GM21526 (cell line): ENCODE measurements around the gene PIGX.

Experiments used
- ATAC-seq: cut with Tn5 transposase; IDR thresholded peaks from one replicate; pipeline ENCODE4 v1.9.1; 2021; ENCODE audit warnings: moderate library complexity; ENCODE audit not compliant: unreplicated experiment, low FRiP score

Gene PIGX

DNA sequence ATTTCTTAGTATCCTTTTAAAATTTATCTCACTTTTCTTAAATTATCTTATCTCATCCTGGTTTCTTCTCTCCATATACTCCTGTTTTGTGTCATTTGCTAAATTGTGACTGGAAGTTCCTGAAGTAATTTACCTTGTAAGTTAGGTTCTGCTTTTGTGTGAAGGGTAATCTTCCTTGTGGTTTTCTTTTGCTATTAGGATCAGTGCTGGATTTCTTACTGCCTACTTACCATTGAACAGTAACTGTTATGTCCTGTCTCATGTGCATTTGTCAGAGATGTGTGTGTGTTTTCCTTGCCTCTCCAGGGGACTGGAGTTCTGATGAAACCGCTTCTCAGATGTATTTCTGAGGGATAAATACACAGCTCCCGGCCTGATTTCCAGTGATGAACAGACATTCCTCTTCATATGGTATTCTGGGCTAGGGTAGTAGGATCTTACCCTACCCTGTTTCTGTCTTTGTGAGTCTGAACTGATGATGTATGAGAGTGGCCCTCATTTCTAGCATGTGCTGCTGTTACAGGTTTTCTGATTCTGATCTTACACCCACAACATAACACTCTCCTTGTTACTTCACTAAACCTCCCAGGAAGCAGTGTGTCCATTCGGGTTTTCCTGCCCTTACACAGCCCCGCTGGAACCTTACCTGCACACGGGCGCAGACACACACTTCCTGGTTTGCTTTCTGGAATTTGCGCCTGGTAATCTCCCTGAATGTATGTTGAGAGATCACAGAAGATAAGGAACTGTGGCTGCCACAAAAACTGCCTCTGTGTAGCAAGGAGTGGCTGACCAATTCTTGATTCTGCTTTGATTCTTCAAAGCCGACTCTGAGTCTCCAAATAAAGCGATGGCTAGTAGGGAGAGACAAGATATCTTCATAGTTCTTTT, 42.2 kb downstream of the PIGX start:
- ATAC-seq: no peak

DNA sequence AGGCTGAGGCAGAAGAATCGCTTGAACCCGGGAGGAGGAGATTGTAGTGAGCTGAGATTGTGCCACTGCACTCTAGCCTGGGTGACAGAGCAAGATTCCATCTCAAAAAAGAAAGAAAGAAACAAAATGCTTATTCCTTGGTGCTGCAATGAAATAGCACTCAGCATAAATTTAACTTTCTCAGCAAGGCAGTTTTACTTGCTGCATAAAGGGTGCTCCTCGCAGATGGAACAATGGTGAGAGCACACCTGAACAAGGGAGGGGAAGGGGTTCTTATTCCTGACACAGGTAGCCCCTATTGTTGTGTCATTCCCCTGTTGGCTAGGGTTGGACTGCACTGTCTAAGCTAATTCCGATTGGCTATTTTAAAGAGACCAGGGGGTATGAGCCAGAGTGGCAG, 44.6 kb downstream of the PIGX start:
- no peak for ATAC-seq

DNA sequence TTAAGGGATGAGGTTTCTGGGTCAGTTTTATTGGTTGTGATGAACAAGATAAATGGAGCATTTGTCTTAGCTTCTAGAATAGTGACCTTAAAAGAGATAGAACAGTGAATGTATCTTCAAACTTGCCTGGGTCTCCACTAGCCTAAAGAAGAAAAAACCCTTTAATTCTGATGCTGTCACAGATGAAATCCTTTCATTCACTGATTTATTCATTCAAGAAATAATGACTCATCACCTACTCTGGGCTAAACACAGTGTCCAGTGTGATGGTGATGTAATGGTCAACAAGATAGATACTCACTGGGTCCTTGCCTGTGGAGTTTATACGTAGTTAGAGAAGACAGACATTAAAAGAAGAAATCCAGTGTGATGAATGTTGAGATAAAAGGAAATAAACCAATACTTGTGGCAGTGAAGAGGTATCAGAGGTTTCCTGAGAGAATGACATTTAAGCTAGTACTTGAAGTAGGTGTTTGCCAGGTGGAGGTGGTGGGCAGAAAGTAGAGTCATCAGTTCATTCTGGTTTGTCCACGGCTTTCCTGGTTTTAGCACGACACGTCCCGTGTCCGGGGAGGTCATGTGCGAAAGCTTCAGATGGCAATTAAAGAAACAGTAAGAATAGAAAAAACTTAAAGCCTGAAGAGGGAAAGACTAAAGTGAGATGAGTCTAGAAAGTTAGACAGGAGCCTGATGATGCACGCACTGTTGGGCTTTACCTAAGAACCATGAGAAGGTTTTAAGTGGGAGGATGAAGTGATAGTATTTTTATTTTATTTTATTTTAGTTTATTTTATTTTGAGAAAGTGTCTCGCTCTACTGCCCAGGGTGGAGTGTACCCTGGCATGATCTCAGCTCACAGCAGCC, 45.9 kb downstream of the PIGX start:
- ATAC-seq: no peak

DNA sequence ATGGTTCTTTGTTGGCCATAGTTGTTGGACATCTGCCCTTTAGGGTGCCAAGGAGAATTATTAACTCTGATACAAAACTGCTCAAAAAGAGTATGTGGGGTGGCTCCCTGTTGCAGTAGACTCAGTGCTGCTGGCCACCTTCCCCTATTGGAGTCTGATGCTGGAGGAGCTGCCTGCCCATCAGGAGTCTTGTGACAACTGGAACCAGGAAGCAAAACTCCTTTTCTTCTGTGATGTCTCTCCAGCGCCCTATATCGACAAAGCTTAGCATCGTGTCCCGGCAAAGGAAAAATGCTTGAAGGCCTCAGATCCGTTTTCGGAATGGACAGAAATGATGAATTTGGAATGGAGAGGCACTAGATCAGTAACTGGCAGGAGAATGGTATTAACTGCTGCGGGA, 51.0 kb downstream of the PIGX start:
- no peak for ATAC-seq

- ATAC-seq: no peak
These were observed 53.3 kb downstream of the PIGX start for GRCh38 chr3:196765454-196765853.

DNA sequence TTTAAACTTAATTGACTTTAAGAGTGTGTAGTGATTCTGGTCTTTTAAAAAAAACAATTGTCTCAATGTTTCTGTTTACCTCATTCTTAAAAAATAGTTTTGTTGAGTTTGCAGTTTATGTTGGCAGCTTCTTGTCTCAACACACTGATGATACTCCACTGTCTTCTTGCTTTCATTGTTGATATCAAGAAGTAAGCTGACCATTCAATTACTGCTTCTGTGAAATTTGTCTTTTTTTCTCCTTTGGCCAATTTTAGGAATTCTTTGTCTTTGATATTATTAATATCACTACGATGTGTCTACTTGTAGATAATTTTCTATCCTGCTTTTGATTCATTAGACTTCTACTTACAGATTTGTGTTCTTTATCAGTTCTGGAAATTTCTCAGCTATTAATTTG, 58.9 kb downstream of the PIGX start:
- ATAC-seq: no peak

- no peak for ATAC-seq
These were observed 59.9 kb downstream of the PIGX start for GRCh38 chr3:196772102-196772501.

DNA sequence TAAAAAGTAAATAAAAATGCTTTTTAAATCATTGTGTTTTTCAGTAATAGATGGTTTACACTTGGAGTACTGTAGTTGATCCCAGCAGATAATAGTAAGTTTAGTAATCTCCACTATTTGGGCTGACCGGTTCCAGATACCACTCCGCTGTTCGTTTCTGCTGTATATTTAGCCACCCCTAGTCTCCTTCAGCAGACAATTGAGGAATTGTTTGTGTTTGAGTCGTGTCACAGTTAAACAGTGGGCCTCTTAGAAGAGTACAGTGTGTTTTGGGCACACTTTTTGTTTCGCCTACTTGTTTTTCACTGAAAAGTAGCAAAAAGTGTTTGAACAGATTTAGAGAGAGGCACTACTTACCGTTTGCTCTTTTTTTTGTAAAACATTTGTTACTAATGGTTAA, 60.7 kb downstream of the PIGX start:
- ATAC-seq: no peak

DNA sequence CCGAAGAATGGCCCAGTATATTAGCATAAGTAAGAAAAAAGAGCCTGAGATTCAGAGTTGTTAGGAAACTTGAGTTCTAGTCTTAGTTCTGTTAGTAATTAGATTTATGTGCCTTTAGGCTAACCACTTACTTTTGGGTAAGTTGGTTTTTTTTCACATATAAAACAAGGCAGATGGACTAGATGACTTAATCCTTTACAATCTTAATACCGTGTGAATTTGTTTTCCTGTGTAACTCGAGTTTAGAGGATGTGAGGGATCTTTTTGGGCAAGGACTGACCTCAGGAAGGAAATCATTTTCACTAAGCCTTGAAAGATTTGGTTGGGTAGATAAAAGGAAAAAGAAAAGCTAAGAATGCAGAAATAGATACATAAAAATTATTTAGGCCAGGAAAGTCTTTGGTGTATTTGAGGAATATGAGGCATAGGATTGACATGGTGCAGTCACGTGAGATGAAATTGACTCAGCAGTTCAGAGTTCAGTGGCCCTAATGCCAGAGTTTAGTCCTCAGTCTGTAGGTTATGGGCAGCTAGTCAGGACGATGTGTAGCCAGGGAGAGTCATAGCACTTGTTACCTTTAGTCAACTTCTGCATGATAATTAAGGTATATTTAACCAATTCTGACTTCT, 62.1 kb downstream of the PIGX start:
- no peak for ATAC-seq

DNA sequence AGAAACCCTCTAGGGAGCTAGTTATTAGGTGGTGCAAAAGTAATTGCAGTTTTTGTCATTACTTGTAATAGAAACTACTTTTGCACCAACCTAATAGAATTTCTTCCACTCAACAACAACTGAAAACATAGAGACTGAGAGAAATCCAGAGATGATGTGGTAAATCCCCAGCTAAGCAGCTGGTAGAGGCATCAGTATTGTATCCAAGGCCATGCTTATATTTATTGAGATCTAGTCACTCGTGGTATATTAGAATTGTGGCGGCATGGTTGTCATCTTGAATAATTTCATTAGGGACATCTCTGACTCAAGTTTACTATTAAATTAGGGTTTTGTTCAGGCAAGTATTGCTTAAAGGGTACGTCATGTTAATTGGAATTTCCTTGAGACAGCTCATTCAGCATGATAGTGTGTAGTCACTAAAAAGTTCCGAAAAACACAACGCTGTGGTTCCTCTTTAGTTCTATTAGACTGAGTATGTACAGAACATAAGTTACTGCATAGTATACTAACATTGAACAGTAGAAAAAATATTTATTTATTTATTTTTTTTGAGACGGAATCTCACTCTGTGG, 62.8 kb downstream of the PIGX start:
- ATAC-seq: no peak

- no peak for ATAC-seq
These were observed 63.8 kb downstream of the PIGX start for GRCh38 chr3:196775938-196776337.

DNA sequence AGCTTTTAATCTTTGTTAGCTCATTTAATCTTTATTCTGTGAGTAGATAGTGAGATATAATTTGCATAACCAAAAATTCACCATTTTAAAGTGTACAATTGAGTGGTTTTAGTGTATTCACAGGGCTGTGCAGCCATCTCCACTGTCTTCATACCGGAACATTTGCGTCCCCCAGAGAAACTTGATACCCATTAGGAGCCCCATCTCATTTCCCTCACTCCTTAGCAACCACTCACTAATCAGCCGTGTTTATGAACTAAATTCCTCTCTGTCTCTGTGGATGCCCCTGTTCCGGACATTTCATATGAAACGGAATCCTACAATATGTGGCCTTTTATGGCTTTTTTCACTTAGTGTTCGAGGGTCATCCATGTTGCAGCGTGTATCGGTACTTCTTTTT, 65.7 kb downstream of the PIGX start:
- ATAC-seq: no peak

GRCh38 chr3:196778755-196779154, 66.6 kb downstream of the PIGX start:
- no peak for ATAC-seq

- no peak for ATAC-seq
These were observed 70.3 kb downstream of the PIGX start for GRCh38 chr3:196782511-196782910.
